DOHH2 (cell line): ENCODE data around the gene MRPL47.
A peak's percentile ranks its signal among the peaks of the same experiment; 100 is the strongest.

Source experiments
- H3F3A ChIP-seq: fragments of 200-600 bp; sonication (generic), shearing (Covaris generic); 2 replicates; pipeline ENCODE4 v1.6.0; 2016; ENCODE audit warnings: antibody characterized with exemption, mild to moderate bottlenecking; ENCODE audit not compliant: control insufficient read depth, insufficient read depth
- H3K27ac ChIP-seq: fragments of 200-600 bp; sonication (generic); 2 replicates; pipeline ENCODE4 v1.5.1; 2014; ENCODE audit warnings: low read depth, mild to moderate bottlenecking, low read length, moderate library complexity
- H3K27me3 ChIP-seq: fragments of 200-600 bp; sonication (generic); 2 replicates; pipeline ENCODE4 v1.6.1; 2014; ENCODE audit warnings: mild to moderate bottlenecking, low read length, mixed read lengths; ENCODE audit not compliant: control insufficient read depth
- H3K36me3 ChIP-seq: fragments of 200-600 bp; sonication (generic); 2 replicates; pipeline ENCODE4 v1.6.1; 2014; ENCODE audit warnings: mild to moderate bottlenecking, low read length, moderate library complexity, mixed read lengths; ENCODE audit not compliant: control insufficient read depth
- H3K4me1 ChIP-seq: fragments of 200-600 bp; sonication (generic); 2 replicates; pipeline ENCODE4 v1.6.1; 2014; ENCODE audit warnings: mild to moderate bottlenecking, low read length, mixed read lengths; ENCODE audit not compliant: control insufficient read depth
- H3K4me2 ChIP-seq: fragments of 200-600 bp; sonication (generic); 2 replicates; pipeline ENCODE4 v1.6.0; 2014; ENCODE audit warnings: mild to moderate bottlenecking, low read length, moderate library complexity
- H3K4me3 ChIP-seq: fragments of 200-600 bp; sonication (generic); 2 replicates; pipeline ENCODE4 v1.5.1; 2014; ENCODE audit warnings: mild to moderate bottlenecking, low read length, mixed read lengths
- H3K79me2 ChIP-seq: fragments of 200-600 bp; sonication (generic); 2 replicates; pipeline ENCODE4 v1.6.1; 2014; ENCODE audit warnings: mild to moderate bottlenecking, low read length, mixed read lengths; ENCODE audit not compliant: control insufficient read depth
- H3K9me2 ChIP-seq: fragments of 200-600 bp; sonication (generic); replicated peaks from 2 replicates; pipeline ENCODE4 v1.6.1; 2014; ENCODE audit warnings: mild to moderate bottlenecking, low read length, mixed read lengths; ENCODE audit not compliant: control insufficient read depth
- H3K9me3 ChIP-seq: fragments of 200-600 bp; sonication (generic); 2 replicates; pipeline ENCODE4 v1.6.1; 2014; ENCODE audit warnings: antibody characterized with exemption, low read length, mixed read lengths; ENCODE audit not compliant: control insufficient read depth, insufficient read depth
- H4K20me1 ChIP-seq: fragments of 200-600 bp; sonication (generic); 2 replicates; pipeline ENCODE4 v1.6.0; 2014; ENCODE audit warnings: low read depth, mild to moderate bottlenecking, antibody characterized with exemption, low read length, moderate library complexity; ENCODE audit not compliant: control insufficient read depth, insufficient read depth
- EZH2phosphoT487 ChIP-seq: fragments of 200-600 bp; sonication (generic); IDR thresholded peaks from 2 replicates; pipeline ENCODE4 v1.6.1; 2017; ENCODE audit warnings: borderline replicate concordance, mild to moderate bottlenecking, antibody characterized with exemption, low read length, moderate library complexity, mixed read lengths
- TF ChIP-seq, protein P1 (sequence below): fragments of 200-600 bp; sonication (generic); IDR thresholded peaks from one replicate; pipeline ENCODE4 v1.5.1; 2014; ENCODE audit warnings: antibody characterized with exemption, mild to moderate bottlenecking, low read depth, low read length; ENCODE audit not compliant: poor library complexity, severe bottlenecking

The MRPL47 gene

GRCh38 chr3:179551349-179552105 is 52.9 kb downstream of the MRPL47 start:
- H3K9me2 ChIP-seq: no peaks in the 10 kb centered on the region
- H3F3A ChIP-seq: no peaks in the 10 kb centered on the region
- H3K27ac ChIP-seq: no peak overlapping the region
- H3K4me3 ChIP-seq: no peak overlapping the region
- peaks cover 14% of the 10 kb centered on the region for H3K4me1 ChIP-seq
- no peaks in the 10 kb centered on the region for H3K9me3 ChIP-seq
- H3K27me3 ChIP-seq: no peaks in the 10 kb centered on the region
- no peaks in the 10 kb centered on the region for H3K36me3 ChIP-seq
- no peak for TF ChIP-seq EZH2phosphoT487
- TF ChIP-seq, protein P1, sequence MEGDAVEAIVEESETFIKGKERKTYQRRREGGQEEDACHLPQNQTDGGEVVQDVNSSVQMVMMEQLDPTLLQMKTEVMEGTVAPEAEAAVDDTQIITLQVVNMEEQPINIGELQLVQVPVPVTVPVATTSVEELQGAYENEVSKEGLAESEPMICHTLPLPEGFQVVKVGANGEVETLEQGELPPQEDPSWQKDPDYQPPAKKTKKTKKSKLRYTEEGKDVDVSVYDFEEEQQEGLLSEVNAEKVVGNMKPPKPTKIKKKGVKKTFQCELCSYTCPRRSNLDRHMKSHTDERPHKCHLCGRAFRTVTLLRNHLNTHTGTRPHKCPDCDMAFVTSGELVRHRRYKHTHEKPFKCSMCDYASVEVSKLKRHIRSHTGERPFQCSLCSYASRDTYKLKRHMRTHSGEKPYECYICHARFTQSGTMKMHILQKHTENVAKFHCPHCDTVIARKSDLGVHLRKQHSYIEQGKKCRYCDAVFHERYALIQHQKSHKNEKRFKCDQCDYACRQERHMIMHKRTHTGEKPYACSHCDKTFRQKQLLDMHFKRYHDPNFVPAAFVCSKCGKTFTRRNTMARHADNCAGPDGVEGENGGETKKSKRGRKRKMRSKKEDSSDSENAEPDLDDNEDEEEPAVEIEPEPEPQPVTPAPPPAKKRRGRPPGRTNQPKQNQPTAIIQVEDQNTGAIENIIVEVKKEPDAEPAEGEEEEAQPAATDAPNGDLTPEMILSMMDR: no peak
- peak overlapping the region; percentile 3; the same call in 1 of the 2 replicates for H3K4me2 ChIP-seq
- H4K20me1 ChIP-seq: no peaks in the 10 kb centered on the region
- no peaks in the 10 kb centered on the region for H3K79me2 ChIP-seq

- Histone ChIP-seq H3K4me3 (no peak overlapping the region), H3K36me3 (no peaks in the 10 kb centered on the region), H3K27ac (no peak overlapping the region), H3K27me3 (no peaks in the 10 kb centered on the region), H3K79me2 (no peaks in the 10 kb centered on the region), H3K4me2 (no peak overlapping the region), H3F3A (no peaks in the 10 kb centered on the region), H3K9me3 (no peaks in the 10 kb centered on the region), H4K20me1 (no peaks in the 10 kb centered on the region), H3K4me1 (peaks cover 13% of the 10 kb centered on the region), H3K9me2 (no peaks in the 10 kb centered on the region)
- no peak for TF ChIP-seq EZH2phosphoT487
- TF ChIP-seq, protein P1: no peak
Observed at GRCh38 chr3:179546814-179547241, 57.6 kb downstream of the MRPL47 start.

DNA sequence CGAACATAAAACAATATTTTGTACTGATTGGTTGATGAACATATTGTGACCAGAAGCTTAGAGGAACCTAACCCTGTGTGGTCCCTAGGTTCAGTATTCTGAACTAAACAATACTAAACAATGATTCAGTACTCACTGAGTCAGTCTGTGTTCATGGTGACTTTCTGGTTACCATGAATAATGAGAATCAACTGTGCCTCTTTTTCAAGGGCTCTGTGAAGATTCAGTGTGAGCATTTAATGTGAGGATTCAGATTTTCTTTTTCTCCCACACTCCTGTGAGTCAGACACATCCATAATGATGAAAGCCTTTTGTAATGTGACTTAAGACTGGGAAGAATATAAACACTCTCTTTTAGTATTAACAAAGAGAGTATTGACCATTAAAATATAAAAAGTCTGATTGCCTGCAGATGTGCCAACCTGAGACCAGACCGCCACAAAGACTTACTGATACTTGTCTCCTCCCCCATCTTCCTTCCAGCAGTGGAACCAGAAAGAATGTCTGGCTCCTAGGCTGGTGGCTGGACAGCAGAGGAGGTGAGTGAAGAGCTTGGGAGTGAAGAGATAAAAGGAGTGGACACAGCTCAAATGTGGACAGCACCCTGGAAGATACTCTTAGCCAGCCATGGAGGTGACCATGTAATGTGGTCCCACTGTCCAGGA is 59.3 kb downstream of the MRPL47 start:
- no peak overlapping the region for H3K27ac ChIP-seq
- TF ChIP-seq EZH2phosphoT487: no peak
- TF ChIP-seq, protein P1: no peak
- H4K20me1 ChIP-seq: no peaks in the 10 kb centered on the region
- H3K79me2 ChIP-seq: no peaks in the 10 kb centered on the region
- H3K4me3 ChIP-seq: no peak overlapping the region
- no peaks in the 10 kb centered on the region for H3K9me3 ChIP-seq
- H3K27me3 ChIP-seq: no peaks in the 10 kb centered on the region
- H3K4me1 ChIP-seq: no peaks in the 10 kb centered on the region
- no peaks in the 10 kb centered on the region for H3F3A ChIP-seq
- H3K9me2 ChIP-seq: no peaks in the 10 kb centered on the region
- no peak overlapping the region for H3K4me2 ChIP-seq
- H3K36me3 ChIP-seq: no peaks in the 10 kb centered on the region
